HCT116 (cell line): ENCODE measurements around the gene KIAA0825. TPM values are rescaled to one million over a fixed set of nuclear protein-coding genes. Genes with fewer than 3 reads are reported as not detected.

Source experiments
- ATAC-seq: fragments of 200-7000 bp; cut with Tn5 transposase; 2 replicates; pipeline ENCODE4 v1.9.1; 2020; ENCODE audit warnings: mild to moderate bottlenecking, moderate library complexity
- BruUV-seq: library from RNA; stranded (reverse); fragments of 400-500 nt; replicated peaks from 2 replicates; lab custom pipeline; 2021; lab: Mats Ljungman, UMichigan
- CTCF ChIA-PET: fragments of 300-600 bp; sonication (Branson Sonifier 250); formaldehyde crosslinking; loops from one replicate; lab custom pipeline; 2021; ENCODE audit warnings: antibody characterized with exemption; lab: Charles Lee
- POLR2A ChIA-PET: fragments of 300-600, 350-600 bp; sonication (Branson Sonifier 250); formaldehyde crosslinking; loops from one replicate; lab custom pipeline; 2021; ENCODE audit warnings: antibody characterized with exemption; lab: Charles Lee
- RAD21 ChIA-PET, 2 experiments: fragments of 300-600 bp; sonication (Branson Sonifier 250); formaldehyde crosslinking; loops; one replicate each; lab custom pipeline; 2023; ENCODE audit warnings: low total read pairs in 2 of 2; ENCODE audit not compliant: uncharacterized antibody in 2 of 2, unreplicated experiment in 2 of 2, low non-redundant PET in 1 of 2; lab: Charles Lee
- DNase-seq: peaks from one replicate; pipeline ENCODE4 v3.0.0-alpha.2; 2010; ENCODE audit warnings: low read depth, low spot score
- H2AFZ ChIP-seq: fragments of 200-600 bp; shearing (Covaris generic), sonication (generic); 2 replicates; pipeline ENCODE4 v1.6.1; 2017; ENCODE audit warnings: low read depth, mixed run types, mixed read lengths, antibody characterized with exemption, low read length; ENCODE audit not compliant: poor library complexity, severe bottlenecking
- H3K27ac ChIP-seq: 2 replicates; pipeline ENCODE4 v1.5.1; 2012; ENCODE audit warnings: low read depth, low read length
- H3K27me3 ChIP-seq: fragments of 200-600 bp; sonication (generic); 2 replicates; pipeline ENCODE4 v1.6.1; 2016; ENCODE audit warnings: mixed run types, low read length, mixed read lengths; ENCODE audit not compliant: insufficient read depth
- H3K36me3 ChIP-seq, 2 experiments: fragments of 200-500 bp in 1 of 2; fragments of 200-600 bp in 1 of 2; sonication (Bioruptor generic) in 1 of 2; sonication (generic) in 1 of 2; 2 replicates each; pipeline versions ENCODE4 v1.5.1 to v1.6.1; 2014 to 2016; ENCODE audit warnings: low read length in 2 of 2, inconsistent platforms in 1 of 2, mixed read lengths in 1 of 2, mixed run types in 1 of 2; ENCODE audit not compliant: insufficient read depth in 2 of 2, control insufficient read depth in 1 of 2
- H3K4me1 ChIP-seq, 2 experiments: fragments of 200-600 bp in 1 of 2; sonication (generic) in 1 of 2; 2 replicates each; pipeline versions ENCODE4 v1.5.1 to v1.6.1; 2012 to 2017; ENCODE audit warnings: low read length in 2 of 2, inconsistent platforms in 1 of 2, mild to moderate bottlenecking in 1 of 2, mixed read lengths in 1 of 2, mixed run types in 1 of 2, moderate library complexity in 1 of 2; ENCODE audit not compliant: insufficient read depth in 2 of 2, control insufficient read depth in 1 of 2
- H3K4me2 ChIP-seq: fragments of 200-600 bp; sonication (generic); 2 replicates; pipeline ENCODE4 v1.6.1; 2017; ENCODE audit warnings: mixed run types, low read length, mixed read lengths
- H3K4me3 ChIP-seq, 2 experiments: fragments of 200-600 bp in 1 of 2; sonication (generic) in 1 of 2; replicated peaks in 1 of 2; 2 replicates each; pipeline ENCODE4 v1.5.1; 2011 to 2016; ENCODE audit warnings: low read length in 2 of 2, control low read depth in 1 of 2, low read depth in 1 of 2, mild to moderate bottlenecking in 1 of 2, mixed read lengths in 1 of 2, mixed run types in 1 of 2
- H3K79me2 ChIP-seq: fragments of 200-600 bp; sonication (generic); 2 replicates; pipeline ENCODE4 v1.6.1; 2017; ENCODE audit warnings: mild to moderate bottlenecking, mixed run types, low read length, moderate library complexity, mixed read lengths; ENCODE audit not compliant: insufficient read depth
- H3K9ac ChIP-seq: fragments of 200-600 bp; sonication (generic); 2 replicates; pipeline ENCODE4 v1.6.1; 2016; ENCODE audit warnings: low read length, mixed read lengths
- H3K9me2 ChIP-seq: fragments of 200-600 bp; sonication (generic), shearing (Covaris generic); 2 replicates; pipeline ENCODE4 v1.6.1; 2017; ENCODE audit warnings: mixed run types, mild to moderate bottlenecking, moderate library complexity; ENCODE audit not compliant: insufficient read depth
- H3K9me3 ChIP-seq, 2 experiments: fragments of 200-500 bp in 1 of 2; fragments of 200-600 bp in 1 of 2; sonication (Bioruptor generic) in 1 of 2; sonication (generic) in 1 of 2; 2 replicates each; pipeline ENCODE4 v1.6.1; 2014 to 2017; ENCODE audit warnings: low read length in 2 of 2, mixed read lengths in 2 of 2, inconsistent platforms in 1 of 2, low read depth in 1 of 2, mild to moderate bottlenecking in 1 of 2, mixed run types in 1 of 2, moderate library complexity in 1 of 2; ENCODE audit not compliant: control insufficient read depth in 1 of 2, insufficient read depth in 1 of 2
- H4K20me1 ChIP-seq: fragments of 200-600 bp; sonication (generic), shearing (Covaris generic); 2 replicates; pipeline ENCODE4 v1.6.1; 2017; ENCODE audit warnings: mixed run types, mild to moderate bottlenecking, moderate library complexity; ENCODE audit not compliant: insufficient read depth
- CEBPB ChIP-seq: IDR thresholded peaks from 2 replicates; pipeline ENCODE4 v1.6.1; 2012; ENCODE audit warnings: low read depth
- EGR1 ChIP-seq: IDR thresholded peaks from 2 replicates; pipeline ENCODE4 v1.6.1; 2012; ENCODE audit warnings: low read depth
- ELF1 ChIP-seq: IDR thresholded peaks from 2 replicates; pipeline ENCODE4 v1.6.1; 2012; ENCODE audit warnings: low read depth, borderline replicate concordance
- EZH2 ChIP-seq: fragments of 200-600 bp; sonication (generic); IDR thresholded peaks from 2 replicates; pipeline ENCODE4 v1.6.1; 2017; ENCODE audit warnings: antibody characterized with exemption, mixed run types
- FOSL1 ChIP-seq: IDR thresholded peaks from 2 replicates; pipeline ENCODE4 v1.6.1; 2012; ENCODE audit warnings: low read depth
- JUND ChIP-seq: IDR thresholded peaks from 2 replicates; pipeline ENCODE4 v1.6.1; 2012
- POLR2A ChIP-seq: IDR thresholded peaks from 2 replicates; pipeline ENCODE4 v1.7.0; 2011; ENCODE audit warnings: borderline replicate concordance; ENCODE audit not compliant: insufficient read depth, insufficient read length; ENCODE audit errors: extremely low read depth
- POLR2AphosphoS5 ChIP-seq: IDR thresholded peaks from 2 replicates; pipeline ENCODE4 v1.6.1; 2011; ENCODE audit warnings: mild to moderate bottlenecking, low read depth, low read length, moderate library complexity
- RAD21 ChIP-seq: IDR thresholded peaks from 2 replicates; pipeline ENCODE4 v1.6.1; 2012; ENCODE audit warnings: low read depth, mild to moderate bottlenecking
- SRF ChIP-seq: IDR thresholded peaks from 2 replicates; pipeline ENCODE4 v1.6.1; 2012; ENCODE audit warnings: low read depth
- TCF7L2 ChIP-seq: IDR thresholded peaks from 2 replicates; pipeline ENCODE4 v1.7.0; 2011; ENCODE audit warnings: borderline replicate concordance, inconsistent platforms; ENCODE audit not compliant: insufficient read depth, insufficient read length; ENCODE audit errors: extremely low read depth
- YY1 ChIP-seq: IDR thresholded peaks from 2 replicates; pipeline ENCODE4 v1.6.1; 2011; ENCODE audit warnings: low read length, low read depth, moderate library complexity, mild to moderate bottlenecking; ENCODE audit not compliant: insufficient replicate concordance; ENCODE audit errors: extremely low read depth
- intact Hi-C: fragments of 100-400 bp; cut with micrococcal nuclease; formaldehyde crosslinking; loops from 2 replicates; pipeline ENCODE4 v1.10.0; 2022
- total RNA-seq: library from RNA; stranded (reverse); gene quantifications from one replicate; pipeline ENCODE4 v1.2.1, GENCODE V29; 2021; ENCODE audit not compliant: unreplicated experiment
- TF ChIP-seq, protein P1 (sequence below): IDR thresholded peaks from 2 replicates; pipeline ENCODE4 v1.6.1; 2012
- TF ChIP-seq, protein P2 (sequence below): IDR thresholded peaks from 2 replicates; pipeline ENCODE4 v1.6.1; 2012
- TF ChIP-seq, protein P3 (sequence below), 3 experiments: fragments of 200-600 bp in 1 of 3; sonication (generic) in 1 of 3; IDR thresholded peaks in 2 of 3; conservative IDR thresholded peaks in 1 of 3; 2 replicates each; pipeline ENCODE4 v1.5.1; 2012 to 2017; ENCODE audit warnings: low read depth in 2 of 3, low read length in 2 of 3, antibody characterized with exemption in 1 of 3, borderline replicate concordance in 1 of 3, control low read depth in 1 of 3, mild to moderate bottlenecking in 1 of 3, mixed read lengths in 1 of 3, mixed run types in 1 of 3, moderate library complexity in 1 of 3; ENCODE audit not compliant: insufficient read depth in 1 of 3
- TF ChIP-seq, protein P4 (sequence below): IDR thresholded peaks from 2 replicates; pipeline ENCODE4 v1.6.1; 2011; ENCODE audit warnings: mild to moderate bottlenecking, low read length, moderate library complexity; ENCODE audit not compliant: insufficient replicate concordance; ENCODE audit errors: extremely low read depth

Gene KIAA0825
- total RNA-seq, 1 experiment from 2014 or later, result 1.4 TPM

DNA sequence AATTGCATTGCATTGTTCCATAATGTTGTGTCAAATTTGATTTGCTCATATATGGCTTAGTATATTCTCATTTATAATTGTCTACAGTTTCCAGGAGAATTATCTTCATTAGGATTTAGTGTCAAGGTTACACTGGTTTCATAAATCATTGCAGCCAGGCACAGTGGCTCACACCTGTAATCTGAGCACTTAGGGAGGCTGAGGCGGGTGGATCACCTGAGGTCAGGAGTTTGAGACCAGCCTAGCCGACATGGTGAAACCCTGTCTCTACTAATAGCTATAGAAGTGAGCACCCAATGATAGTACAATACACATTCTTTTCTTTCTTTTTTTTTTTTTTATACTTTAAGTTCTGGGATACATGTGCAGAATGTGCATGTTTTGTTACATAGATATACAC is 282.5 kb downstream of the KIAA0825 start:
- no peaks in the 10 kb centered on the region for H3K4me1 ChIP-seq
- ATAC-seq (no peak), DNase-seq (no peak)
- intact Hi-C loops, result no loop called here
- H2AFZ ChIP-seq, result no peak overlapping the region
- ChIA-PET CTCF (no interaction called here), POLR2A (no interaction called here), RAD21 (no interaction called here)
- no peak for TF ChIP-seq POLR2AphosphoS5
- BruUV-seq, result no TSS peak
- H4K20me1 ChIP-seq, result no peaks in the 10 kb centered on the region
- no peaks in the 10 kb centered on the region for H3K36me3 ChIP-seq
- H3K27me3 ChIP-seq, result no peaks in the 10 kb centered on the region
- H3K9me3 ChIP-seq, result no peaks in the 10 kb centered on the region
- H3K4me3 ChIP-seq, result no peak overlapping the region
- H3K27ac ChIP-seq, result no peak overlapping the region
- H3K9ac ChIP-seq, result no peak overlapping the region
- no peaks in the 10 kb centered on the region for H3K79me2 ChIP-seq
- H3K4me2 ChIP-seq, result no peak overlapping the region
- H3K9me2 ChIP-seq, result no peaks in the 10 kb centered on the region

DNA sequence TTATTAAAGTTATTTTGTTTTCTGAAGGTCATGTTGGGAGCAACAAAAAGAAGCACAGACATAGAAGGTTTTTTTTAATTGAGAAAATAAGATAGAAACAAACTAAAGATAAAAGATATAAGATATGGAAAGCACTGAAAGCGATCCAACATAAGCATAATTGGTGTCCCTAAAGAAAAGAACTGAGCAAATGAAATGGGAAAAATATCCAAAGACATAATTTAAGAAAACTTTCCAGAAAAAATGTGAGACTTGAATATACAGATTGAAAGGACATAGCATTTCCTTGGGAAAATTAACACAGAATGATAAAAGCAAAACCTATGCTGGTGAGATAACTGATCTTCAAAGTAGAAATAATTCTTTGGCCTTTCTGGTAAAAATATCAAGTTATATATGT is 289.3 kb downstream of the KIAA0825 start:
- BruUV-seq, result no TSS peak
- no peaks in the 10 kb centered on the region for H4K20me1 ChIP-seq
- no peak for ATAC-seq
- intact Hi-C loops, result no loop called here
- POLR2A ChIA-PET, result no interaction called here
- no peaks in the 10 kb centered on the region for H3K9me2 ChIP-seq
- no peaks in the 10 kb centered on the region; a peak in 2 of 4 replicates for H3K9me3 ChIP-seq
- RAD21 ChIA-PET, result no interaction called here
- no peaks in the 10 kb centered on the region for H3K36me3 ChIP-seq
- no peaks in the 10 kb centered on the region for H3K4me1 ChIP-seq
- H3K9ac ChIP-seq, result no peak overlapping the region
- no peak overlapping the region for H3K4me2 ChIP-seq
- no peaks in the 10 kb centered on the region for H3K27me3 ChIP-seq
- no peak overlapping the region for H3K27ac ChIP-seq
- H3K4me3 ChIP-seq, result no peak overlapping the region
- CTCF ChIA-PET, result no interaction called here
- H3K79me2 ChIP-seq, result no peaks in the 10 kb centered on the region
- H2AFZ ChIP-seq, result no peak overlapping the region
- no peak for DNase-seq
- TF ChIP-seq, protein P1, sequence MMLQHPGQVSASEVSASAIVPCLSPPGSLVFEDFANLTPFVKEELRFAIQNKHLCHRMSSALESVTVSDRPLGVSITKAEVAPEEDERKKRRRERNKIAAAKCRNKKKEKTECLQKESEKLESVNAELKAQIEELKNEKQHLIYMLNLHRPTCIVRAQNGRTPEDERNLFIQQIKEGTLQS, result no peak
- TF ChIP-seq RAD21, result no peak
- TF ChIP-seq, protein P2, sequence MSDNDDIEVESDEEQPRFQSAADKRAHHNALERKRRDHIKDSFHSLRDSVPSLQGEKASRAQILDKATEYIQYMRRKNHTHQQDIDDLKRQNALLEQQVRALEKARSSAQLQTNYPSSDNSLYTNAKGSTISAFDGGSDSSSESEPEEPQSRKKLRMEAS, result no peak
- TF ChIP-seq YY1, result no peak
- TF ChIP-seq, protein P3, sequence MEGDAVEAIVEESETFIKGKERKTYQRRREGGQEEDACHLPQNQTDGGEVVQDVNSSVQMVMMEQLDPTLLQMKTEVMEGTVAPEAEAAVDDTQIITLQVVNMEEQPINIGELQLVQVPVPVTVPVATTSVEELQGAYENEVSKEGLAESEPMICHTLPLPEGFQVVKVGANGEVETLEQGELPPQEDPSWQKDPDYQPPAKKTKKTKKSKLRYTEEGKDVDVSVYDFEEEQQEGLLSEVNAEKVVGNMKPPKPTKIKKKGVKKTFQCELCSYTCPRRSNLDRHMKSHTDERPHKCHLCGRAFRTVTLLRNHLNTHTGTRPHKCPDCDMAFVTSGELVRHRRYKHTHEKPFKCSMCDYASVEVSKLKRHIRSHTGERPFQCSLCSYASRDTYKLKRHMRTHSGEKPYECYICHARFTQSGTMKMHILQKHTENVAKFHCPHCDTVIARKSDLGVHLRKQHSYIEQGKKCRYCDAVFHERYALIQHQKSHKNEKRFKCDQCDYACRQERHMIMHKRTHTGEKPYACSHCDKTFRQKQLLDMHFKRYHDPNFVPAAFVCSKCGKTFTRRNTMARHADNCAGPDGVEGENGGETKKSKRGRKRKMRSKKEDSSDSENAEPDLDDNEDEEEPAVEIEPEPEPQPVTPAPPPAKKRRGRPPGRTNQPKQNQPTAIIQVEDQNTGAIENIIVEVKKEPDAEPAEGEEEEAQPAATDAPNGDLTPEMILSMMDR (IDR thresholded peaks at IDR 0.05 in 2 of 3, conservative IDR thresholded peaks at IDR 0.05 in 1 of 3; ENCODE audit: borderline replicate concordance in 1 of 3, insufficient read depth in 1 of 3, low read depth in 2 of 3, low read length in 2 of 3), result no peak
- TF ChIP-seq SRF, result no peak
- TF ChIP-seq EZH2, result no peak
- no peak for TF ChIP-seq JUND
- no peak for TF ChIP-seq CEBPB
- TF ChIP-seq, protein P4, sequence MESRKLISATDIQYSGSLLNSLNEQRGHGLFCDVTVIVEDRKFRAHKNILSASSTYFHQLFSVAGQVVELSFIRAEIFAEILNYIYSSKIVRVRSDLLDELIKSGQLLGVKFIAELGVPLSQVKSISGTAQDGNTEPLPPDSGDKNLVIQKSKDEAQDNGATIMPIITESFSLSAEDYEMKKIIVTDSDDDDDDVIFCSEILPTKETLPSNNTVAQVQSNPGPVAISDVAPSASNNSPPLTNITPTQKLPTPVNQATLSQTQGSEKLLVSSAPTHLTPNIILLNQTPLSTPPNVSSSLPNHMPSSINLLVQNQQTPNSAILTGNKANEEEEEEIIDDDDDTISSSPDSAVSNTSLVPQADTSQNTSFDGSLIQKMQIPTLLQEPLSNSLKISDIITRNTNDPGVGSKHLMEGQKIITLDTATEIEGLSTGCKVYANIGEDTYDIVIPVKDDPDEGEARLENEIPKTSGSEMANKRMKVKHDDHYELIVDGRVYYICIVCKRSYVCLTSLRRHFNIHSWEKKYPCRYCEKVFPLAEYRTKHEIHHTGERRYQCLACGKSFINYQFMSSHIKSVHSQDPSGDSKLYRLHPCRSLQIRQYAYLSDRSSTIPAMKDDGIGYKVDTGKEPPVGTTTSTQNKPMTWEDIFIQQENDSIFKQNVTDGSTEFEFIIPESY, result no peak
- TF ChIP-seq FOSL1, result no peak
- no peak for TF ChIP-seq EGR1
- TF ChIP-seq TCF7L2, result no peak
- no peak for TF ChIP-seq POLR2A
- no peak for TF ChIP-seq ELF1
